GM18909 (cell line): ENCODE data around the gene PANK2.
"Not testable (repeated sequence)": the region's sequence is repeated elsewhere in the genome, so short reads cannot be mapped to it uniquely, and the experiment has no call there.

Experiments
- ATAC-seq: cut with Tn5 transposase; IDR thresholded peaks from one replicate; pipeline ENCODE4 v1.9.1; 2021; ENCODE audit warnings: mild to moderate bottlenecking; ENCODE audit not compliant: unreplicated experiment, poor library complexity

Gene PANK2

GRCh38 chr20:3888622-3889488 lies at the start of gene PANK2:
TSS of gene PANK2 (plus strand) at chr20:3889387.
- ATAC-seq = peak; percentile 94

- not testable (repeated sequence) for ATAC-seq
Measured at GRCh38 chr20:3840201-3840600, 49.0 kb upstream of the PANK2 start.

DNA sequence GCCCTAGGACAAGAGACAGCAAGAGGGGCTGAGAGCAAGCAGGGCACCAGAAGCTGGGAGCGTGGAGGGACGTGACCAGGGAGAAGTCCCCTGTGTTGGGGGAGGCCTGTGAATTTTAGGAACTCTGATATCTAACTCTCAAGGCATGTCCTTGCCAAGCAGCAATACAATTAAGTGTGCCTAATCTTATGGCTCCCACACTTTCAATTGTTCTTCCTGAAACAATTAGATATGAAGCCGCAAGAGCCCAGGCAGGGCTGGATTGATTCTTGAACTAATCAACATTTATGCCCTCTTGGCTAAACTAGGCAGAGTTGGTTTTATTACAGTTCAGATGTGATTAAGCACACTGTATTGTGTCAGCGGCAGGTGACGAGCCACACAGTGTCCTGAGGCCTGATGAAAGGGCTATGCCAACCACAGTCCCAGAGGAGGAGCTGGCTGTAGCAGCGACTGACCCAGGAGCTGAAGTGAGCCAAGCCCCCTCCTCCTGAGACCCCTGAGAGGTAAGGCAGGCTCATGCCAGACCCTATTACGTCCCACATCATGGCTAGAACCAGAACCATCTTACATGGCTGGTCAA lies 46.7 kb upstream of the PANK2 start:
- no peak for ATAC-seq

GRCh38 chr20:3843490-3843889 lies 45.7 kb upstream of the PANK2 start:
- no peak for ATAC-seq

- ATAC-seq = not testable (repeated sequence)
Measured at GRCh38 chr20:3843990-3844619, 45.1 kb upstream of the PANK2 start.

DNA sequence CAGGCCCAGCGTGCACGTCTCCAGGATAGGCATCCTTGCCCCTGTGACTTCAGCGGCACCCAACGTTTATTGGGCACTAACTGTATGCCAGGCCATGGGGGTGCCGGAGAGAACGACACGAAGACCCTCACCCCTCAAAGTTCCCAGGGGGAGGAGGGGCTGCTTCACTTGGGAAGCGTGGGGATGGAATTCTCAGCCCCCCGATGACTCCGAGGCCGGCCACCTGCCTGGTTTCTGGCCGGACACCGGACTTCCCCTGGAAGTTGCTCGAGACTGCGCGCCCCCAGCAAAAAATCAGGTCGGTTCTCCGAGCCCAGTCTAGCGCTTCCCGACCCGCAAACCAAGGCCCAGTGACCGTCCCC lies 42.8 kb upstream of the PANK2 start:
- ATAC-seq = no peak

- peak; percentile 96 for ATAC-seq
Measured at GRCh38 chr20:3846740-3847428, 42.3 kb upstream of the PANK2 start, which contains the start of gene MAVS. TSS of gene MAVS (plus strand) at chr20:3846834. CDS start at chr20:3854625, 7,791 bp downstream.

DNA sequence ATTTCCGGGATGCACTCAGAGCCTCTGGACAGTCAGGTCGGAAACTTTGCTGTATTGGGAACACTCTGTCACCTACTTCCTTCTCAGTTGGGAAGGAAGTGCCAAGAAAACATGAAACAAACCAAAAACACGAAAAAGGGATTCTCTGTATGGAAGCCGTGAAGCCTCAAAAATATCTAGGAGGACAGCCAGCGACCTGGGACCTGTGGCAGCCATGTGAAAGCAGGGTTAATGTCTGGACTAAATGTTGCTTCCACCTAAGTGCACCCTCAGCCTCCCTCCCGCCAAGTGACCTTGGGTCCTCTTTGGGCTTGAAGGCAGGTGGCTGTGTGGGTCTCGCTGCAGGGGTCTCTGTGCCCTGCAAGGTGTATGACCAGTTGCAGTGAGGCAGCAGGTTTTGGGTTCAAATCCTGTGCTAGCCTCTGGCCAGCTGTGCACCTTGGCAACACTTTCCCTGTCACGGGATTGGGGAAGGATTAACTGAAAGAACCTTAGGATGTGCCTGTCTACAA lies 41.7 kb upstream of the PANK2 start:
- no peak for ATAC-seq

- ATAC-seq = no peak
Measured at GRCh38 chr20:3848565-3848964, 40.6 kb upstream of the PANK2 start.

- ATAC-seq = no peak
Measured at GRCh38 chr20:3854462-3854871, 34.7 kb upstream of the PANK2 start.

DNA sequence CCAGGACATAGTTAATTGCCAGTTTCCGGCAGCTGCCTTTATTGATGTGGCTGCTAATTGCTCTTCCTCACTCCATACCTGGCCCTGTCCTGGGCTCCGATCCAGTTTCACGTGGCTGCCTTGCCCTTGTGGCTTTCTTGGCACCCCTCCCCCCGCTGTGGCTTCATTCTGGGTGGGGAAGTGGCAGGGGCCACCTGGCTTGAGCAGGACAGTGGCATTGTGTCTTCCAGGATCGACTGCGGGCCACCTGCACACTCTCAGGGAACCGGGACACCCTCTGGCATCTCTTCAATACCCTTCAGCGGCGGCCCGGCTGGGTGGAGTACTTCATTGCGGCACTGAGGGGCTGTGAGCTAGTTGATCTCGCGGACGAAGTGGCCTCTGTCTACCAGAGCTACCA lies 31.8 kb upstream of the PANK2 start:
- no peak for ATAC-seq

DNA sequence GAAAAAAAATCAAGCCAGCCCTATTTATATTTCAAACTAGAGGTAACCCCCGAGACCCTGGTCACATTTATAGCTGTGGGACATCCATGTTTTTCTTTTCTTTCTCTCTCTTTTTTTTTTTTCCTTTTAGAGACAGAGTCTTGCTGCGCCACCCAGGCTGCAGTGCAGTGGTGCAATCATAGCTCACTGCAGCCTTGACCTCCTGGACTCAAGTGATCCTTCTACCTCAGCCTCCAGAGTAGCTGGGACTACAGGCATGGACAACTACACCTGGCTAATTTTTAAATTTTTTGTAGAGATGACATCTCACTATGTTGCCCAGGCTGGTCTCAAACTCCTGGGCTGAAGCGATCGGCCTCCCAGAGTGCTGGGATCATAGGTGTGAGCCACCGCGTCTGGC lies 30.5 kb upstream of the PANK2 start:
- ATAC-seq = no peak

DNA sequence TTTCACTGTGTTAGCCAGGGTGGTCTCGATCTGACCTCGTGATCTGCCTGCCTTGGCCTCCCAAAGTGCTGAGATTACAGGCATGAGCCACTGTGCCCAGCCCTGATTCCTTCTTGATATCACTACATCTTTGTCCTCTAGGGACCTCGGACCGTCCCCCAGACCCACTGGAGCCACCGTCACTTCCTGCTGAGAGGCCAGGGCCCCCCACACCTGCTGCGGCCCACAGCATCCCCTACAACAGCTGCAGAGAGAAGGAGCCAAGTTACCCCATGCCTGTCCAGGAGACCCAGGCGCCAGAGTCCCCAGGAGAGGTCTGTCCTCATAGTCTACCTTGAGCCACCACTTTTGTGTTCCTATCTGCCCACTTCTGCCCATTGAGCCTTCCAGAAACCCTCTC lies 28.0 kb upstream of the PANK2 start:
- ATAC-seq = no peak

- no peak for ATAC-seq
Measured at GRCh38 chr20:3862333-3862732, 26.9 kb upstream of the PANK2 start.

- peak; percentile 43 for ATAC-seq
Measured at GRCh38 chr20:3863317-3863716, 25.9 kb upstream of the PANK2 start.

DNA sequence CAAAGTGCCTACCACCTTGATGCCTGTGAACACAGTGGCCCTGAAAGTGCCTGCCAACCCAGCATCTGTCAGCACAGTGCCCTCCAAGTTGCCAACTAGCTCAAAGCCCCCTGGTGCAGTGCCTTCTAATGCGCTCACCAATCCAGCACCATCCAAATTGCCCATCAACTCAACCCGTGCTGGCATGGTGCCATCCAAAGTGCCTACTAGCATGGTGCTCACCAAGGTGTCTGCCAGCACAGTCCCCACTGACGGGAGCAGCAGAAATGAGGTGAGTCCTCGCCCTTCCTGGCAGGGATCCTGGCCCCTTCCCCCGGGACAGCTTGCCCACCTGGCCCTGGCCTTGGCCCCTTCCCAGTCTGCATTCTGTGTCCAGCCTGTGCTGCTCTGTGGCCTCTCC lies 24.7 kb upstream of the PANK2 start:
- no peak for ATAC-seq

DNA sequence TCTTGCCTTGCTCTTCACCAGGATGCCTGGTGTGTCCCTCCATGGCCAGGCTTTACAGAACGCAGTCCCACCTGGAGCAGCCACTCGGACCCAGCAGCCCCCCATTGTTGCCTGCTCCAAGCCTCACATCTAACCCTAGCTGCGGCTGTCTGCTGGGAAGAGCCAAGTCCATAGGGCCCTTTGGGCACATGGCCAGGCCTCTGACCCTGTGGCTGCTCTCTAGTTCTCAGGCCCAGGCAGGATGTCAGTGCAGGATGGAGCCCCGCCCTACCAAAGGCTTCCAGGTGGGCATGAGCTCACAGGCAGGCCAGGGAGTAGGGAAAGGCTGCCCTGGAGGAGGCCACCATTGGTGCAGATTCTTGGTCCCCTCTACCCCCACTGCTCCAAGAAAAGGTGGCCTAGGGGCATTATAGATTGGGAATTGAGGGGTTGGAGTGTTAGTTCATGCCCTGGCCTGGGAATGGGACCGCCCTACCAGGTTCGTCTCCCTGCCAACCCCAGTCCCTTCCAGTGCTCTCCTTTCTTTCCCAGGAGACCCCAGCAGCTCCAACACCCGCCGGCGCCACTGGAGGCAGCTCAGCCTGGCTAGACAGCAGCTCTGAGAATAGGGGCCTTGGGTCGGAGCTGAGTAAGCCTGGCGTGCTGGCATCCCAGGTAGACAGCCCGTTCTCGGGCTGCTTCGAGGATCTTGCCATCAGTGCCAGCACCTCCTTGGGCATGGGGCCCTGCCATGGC lies 23.9 kb upstream of the PANK2 start:
- no peak for ATAC-seq

GRCh38 chr20:3865887-3866407 lies 23.2 kb upstream of the PANK2 start:
- ATAC-seq = no peak

GRCh38 chr20:3866464-3866863 lies 22.7 kb upstream of the PANK2 start:
- ATAC-seq = no peak

GRCh38 chr20:3867802-3868201 lies 21.4 kb upstream of the PANK2 start:
- ATAC-seq = no peak
